HepG2 (cell line): Measurements from ENCODE around the gene DCUN1D4. TPM values are rescaled to one million over a fixed set of nuclear protein-coding genes. Genes with fewer than 3 reads are reported as not detected.

ENCODE experiments used
- ATAC-seq: fragments of 200-7000 bp; cut with Tn5 transposase; 3 replicates; pipeline ENCODE4 v1.9.1; 2020; ENCODE audit warnings: mild to moderate bottlenecking, moderate library complexity
- BruUV-seq: library from RNA; stranded (reverse); fragments of 400-500 nt; replicated peaks from 2 replicates; lab custom pipeline; 2021; lab: Mats Ljungman, UMichigan
- CTCF ChIA-PET: fragments of 300-600 bp; formaldehyde crosslinking; extraction: SDS; loops from one replicate; lab custom pipeline; 2021; ENCODE audit warnings: low total read pairs, inconsistent platforms, low intra/inter-chr PET ratio; lab: Yijun Ruan, JAX
- POLR2A ChIA-PET: fragments of 350-600 bp; sonication (Branson Sonifier 250); formaldehyde crosslinking; loops from one replicate; lab custom pipeline; 2020; ENCODE audit warnings: antibody characterized with exemption, inconsistent platforms; lab: Yijun Ruan, JAX
- DNase-seq: peaks from one replicate; pipeline ENCODE4 v3.0.0-alpha.2; 2015; ENCODE audit warnings: low spot score
- FAIRE-seq: peaks from 3 replicates; lab custom pipeline; 2011; peaks lifted over from hg19 to GRCh38; lab: Jason Lieb, UNC
- H2AFZ ChIP-seq: one replicate; pipeline ENCODE4 v1.6.1; 2011; ENCODE audit warnings: low read length, inconsistent platforms
- H3K27ac ChIP-seq: fragments of 300-600 bp; 3 replicates; pipeline ENCODE4 v1.8.0; 2011; ENCODE audit warnings: mixed run types, mild to moderate bottlenecking, mixed read lengths, low read length, inconsistent platforms; ENCODE audit not compliant: insufficient read depth; ENCODE audit errors: extremely low read length
- H3K27me3 ChIP-seq, 2 experiments: fragments of 200-600 bp in 1 of 2; 2 replicates in 1 of 2; 3 replicates in 1 of 2; pipeline versions ENCODE4 v1.6.0 to v1.8.0; 2011; ENCODE audit warnings: low read length in 2 of 2, mild to moderate bottlenecking in 2 of 2, moderate library complexity in 2 of 2, inconsistent platforms in 1 of 2; ENCODE audit not compliant: insufficient read depth in 2 of 2, control insufficient read depth in 1 of 2
- H3K36me3 ChIP-seq, 2 experiments: fragments of 200-600 bp in 1 of 2; replicated peaks in 1 of 2; 2 replicates in 1 of 2; 3 replicates in 1 of 2; pipeline versions ENCODE4 v1.5.1 to v1.8.0; 2011; ENCODE audit warnings: low read length in 2 of 2, inconsistent platforms in 1 of 2; ENCODE audit not compliant: insufficient read depth in 2 of 2, control insufficient read depth in 1 of 2
- H3K4me1 ChIP-seq: 2 replicates; pipeline ENCODE4 v1.5.1; 2012; ENCODE audit warnings: low read length, inconsistent platforms; ENCODE audit not compliant: insufficient read depth
- H3K4me2 ChIP-seq: 2 replicates; pipeline ENCODE4 v1.6.0; 2011; ENCODE audit warnings: low read depth, low read length, inconsistent platforms
- H3K4me3 ChIP-seq, 3 experiments: fragments of 200-600 bp in 1 of 3; sonication (generic), shearing (Covaris generic) in 1 of 3; replicated peaks in 1 of 3; 2 replicates each; pipeline ENCODE4 v1.5.1; 2011 to 2016; ENCODE audit warnings: low read length in 3 of 3, inconsistent platforms in 2 of 3, low read depth in 2 of 3, mild to moderate bottlenecking in 2 of 3, control low read depth in 1 of 3, mixed read lengths in 1 of 3; ENCODE audit not compliant: insufficient read depth in 1 of 3
- H3K79me2 ChIP-seq: one replicate; pipeline ENCODE4 v1.6.1; 2011; ENCODE audit warnings: low read length, inconsistent platforms; ENCODE audit not compliant: insufficient read depth
- H3K9ac ChIP-seq: 2 replicates; pipeline ENCODE4 v1.6.0; 2011; ENCODE audit warnings: mild to moderate bottlenecking, low read depth, low read length, inconsistent platforms; ENCODE audit not compliant: insufficient read depth
- H3K9me3 ChIP-seq: 2 replicates; pipeline ENCODE4 v1.5.1; 2012; ENCODE audit warnings: mild to moderate bottlenecking, low read length
- H4K20me1 ChIP-seq: 2 replicates; pipeline ENCODE4 v1.6.0; 2011; ENCODE audit warnings: inconsistent platforms, mild to moderate bottlenecking, low read length, moderate library complexity; ENCODE audit not compliant: insufficient read depth
- AKNA ChIP-seq: sonication (generic); formaldehyde crosslinking; IDR thresholded peaks from 2 replicates; pipeline ENCODE4 v1.4.0; 2020; ENCODE audit warnings: missing genetic modification reagents, borderline replicate concordance
- ATRX ChIP-seq: sonication (generic); formaldehyde crosslinking; IDR thresholded peaks from 2 replicates; pipeline ENCODE4 v1.4.0; 2020; ENCODE audit warnings: missing genetic modification reagents, borderline replicate concordance
- CCDC6 ChIP-seq: sonication (generic); formaldehyde crosslinking; IDR thresholded peaks from 2 replicates; pipeline ENCODE4 v1.8.1; 2022; ENCODE audit warnings: mild to moderate bottlenecking, missing genetic modification reagents, moderate library complexity
- ETV6 ChIP-seq: sonication (generic); formaldehyde crosslinking; conservative IDR thresholded peaks from 2 replicates; pipeline ENCODE4 v1.4.0; 2020; ENCODE audit warnings: missing genetic modification reagents
- SMAD9 ChIP-seq: sonication (generic); formaldehyde crosslinking; IDR thresholded peaks from 2 replicates; pipeline ENCODE4 v1.5.1; 2020; ENCODE audit warnings: mild to moderate bottlenecking, missing genetic modification reagents
- STAT6 ChIP-seq: sonication (generic); formaldehyde crosslinking; IDR thresholded peaks from 2 replicates; pipeline ENCODE4 v1.4.0; 2020; ENCODE audit warnings: missing genetic modification reagents, mild to moderate bottlenecking, borderline replicate concordance
- ZNF547 ChIP-seq: sonication (generic); formaldehyde crosslinking; IDR thresholded peaks from 2 replicates; pipeline ENCODE4 v1.5.1; 2020; ENCODE audit warnings: mild to moderate bottlenecking, missing genetic modification reagents
- ZNF788 ChIP-seq: sonication (generic); formaldehyde crosslinking; IDR thresholded peaks from 2 replicates; pipeline ENCODE4 v1.5.0; 2020; ENCODE audit warnings: mild to moderate bottlenecking, missing genetic modification reagents, borderline replicate concordance
- WGBS: methylation state at CpG from one replicate; pipeline ENCODE4 v1.1.6; 2017; ENCODE audit warnings: low lambda C conversion rate; 5-methylcytosine and 5-hydroxymethylcytosine counted together
- in situ Hi-C: cut with HindIII; loops from 2 replicates; pipeline ENCODE4 v1.10.0; 2017; ENCODE audit warnings: low pct_unique_long_range_greater_than_20kb; ENCODE audit not compliant: extremely low pct_ligation_motif_present
- intact Hi-C: fragments of 100-400 bp; cut with micrococcal nuclease; formaldehyde crosslinking; loops from one replicate; pipeline ENCODE4 v1.10.0; 2022; ENCODE audit not compliant: unreplicated experiment
- polyA plus RNA-seq, 8 experiments: library from polyadenylated mRNA; depleted of rRNA in 3 of 8; stranded (reverse) in 7 of 8; unstranded in 1 of 8; fragments of >200 nt; fragmentation: Illumina TruSeq in 4 of 8; extraction: Trizol in 4 of 8; gene quantifications; 2 replicates each; pipeline versions ENCODE4 v1.2.1 to v1.2.3, GENCODE V29; 2011 to 2016; ENCODE audit warnings: low read depth in 4 of 8, missing spikeins in 1 of 8, mixed read lengths in 1 of 8; ENCODE audit not compliant: insufficient read depth in 1 of 8
- total RNA-seq, 5 experiments: library from RNA; depleted of rRNA; stranded (reverse); fragments of >200 nt; fragmentation: Illumina TruSeq; extraction: Trizol; gene quantifications; 2 replicates each; pipeline ENCODE4 v1.2.3, GENCODE V29; 2016; ENCODE audit warnings: low read depth in 1 of 5
- TF ChIP-seq, protein P1 (sequence below): sonication (generic); formaldehyde crosslinking; IDR thresholded peaks from 2 replicates; pipeline ENCODE4 v1.5.1; 2020; ENCODE audit warnings: missing genetic modification reagents, mild to moderate bottlenecking, borderline replicate concordance

DCUN1D4 gene
- total and polyA plus RNA-seq, 2 of the 13 experiments (the other 11 are each of a cell fraction or from before 2014, with no cell fraction given), result 27.9 to 44.4 TPM

- TF ChIP-seq, protein P1, sequence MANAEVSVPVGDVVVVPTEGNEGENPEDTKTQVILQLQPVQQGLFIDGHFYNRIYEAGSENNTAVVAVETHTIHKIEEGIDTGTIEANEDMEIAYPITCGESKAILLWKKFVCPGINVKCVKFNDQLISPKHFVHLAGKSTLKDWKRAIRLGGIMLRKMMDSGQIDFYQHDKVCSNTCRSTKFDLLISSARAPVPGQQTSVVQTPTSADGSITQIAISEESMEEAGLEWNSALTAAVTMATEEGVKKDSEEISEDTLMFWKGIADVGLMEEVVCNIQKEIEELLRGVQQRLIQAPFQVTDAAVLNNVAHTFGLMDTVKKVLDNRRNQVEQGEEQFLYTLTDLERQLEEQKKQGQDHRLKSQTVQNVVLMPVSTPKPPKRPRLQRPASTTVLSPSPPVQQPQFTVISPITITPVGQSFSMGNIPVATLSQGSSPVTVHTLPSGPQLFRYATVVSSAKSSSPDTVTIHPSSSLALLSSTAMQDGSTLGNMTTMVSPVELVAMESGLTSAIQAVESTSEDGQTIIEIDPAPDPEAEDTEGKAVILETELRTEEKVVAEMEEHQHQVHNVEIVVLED (CRISPR knock-in tag), result no peak
- no peak for TF ChIP-seq AKNA
Measured at GRCh38 chr4:51958199-51958968, 115.4 kb downstream of the DCUN1D4 start (continued).

GRCh38 chr4:51960486-51960885, 117.5 kb downstream of the DCUN1D4 start:
- 0% methylated on average over 3 of the region's 4 CpGs for WGBS
- no peaks in the 10 kb centered on the region for H4K20me1 ChIP-seq
- H3K9ac ChIP-seq, result no peak overlapping the region
- H2AFZ ChIP-seq, result no peak overlapping the region
- no peaks in the 10 kb centered on the region for H3K79me2 ChIP-seq
- no peak overlapping the region for H3K4me2 ChIP-seq
- POLR2A ChIA-PET, result no interaction called here
- DNase-seq, result no peak
- peaks cover 8% of the 10 kb centered on the region; the same call in 1 of the 2 replicates for H3K4me1 ChIP-seq
- H3K9me3 ChIP-seq, result no peaks in the 10 kb centered on the region
- H3K27ac ChIP-seq, result no peak overlapping the region
- no peaks in the 10 kb centered on the region; a peak in 1 of 5 replicates for H3K27me3 ChIP-seq
- FAIRE-seq, result no peak
- in situ Hi-C loops, result no loop called here
- BruUV-seq, result no TSS peak
- CTCF ChIA-PET, result no interaction called here
- no peak overlapping the region for H3K4me3 ChIP-seq
- ATAC-seq, result no peak
- intact Hi-C loops, result no loop called here
- H3K36me3 ChIP-seq, result no peaks in the 10 kb centered on the region
- no peak for TF ChIP-seq ETV6 (CRISPR knock-in tag)
- TF ChIP-seq STAT6 (CRISPR knock-in tag), result no peak
- no peak for TF ChIP-seq ATRX
- no peak for TF ChIP-seq SMAD9 (CRISPR knock-in tag)
- no peak for TF ChIP-seq CCDC6
- TF ChIP-seq ZNF788 (CRISPR knock-in tag), result no peak
- no peak for TF ChIP-seq ZNF547 (CRISPR knock-in tag)
